ENCODE results near the gene COQ4.

DNA sequence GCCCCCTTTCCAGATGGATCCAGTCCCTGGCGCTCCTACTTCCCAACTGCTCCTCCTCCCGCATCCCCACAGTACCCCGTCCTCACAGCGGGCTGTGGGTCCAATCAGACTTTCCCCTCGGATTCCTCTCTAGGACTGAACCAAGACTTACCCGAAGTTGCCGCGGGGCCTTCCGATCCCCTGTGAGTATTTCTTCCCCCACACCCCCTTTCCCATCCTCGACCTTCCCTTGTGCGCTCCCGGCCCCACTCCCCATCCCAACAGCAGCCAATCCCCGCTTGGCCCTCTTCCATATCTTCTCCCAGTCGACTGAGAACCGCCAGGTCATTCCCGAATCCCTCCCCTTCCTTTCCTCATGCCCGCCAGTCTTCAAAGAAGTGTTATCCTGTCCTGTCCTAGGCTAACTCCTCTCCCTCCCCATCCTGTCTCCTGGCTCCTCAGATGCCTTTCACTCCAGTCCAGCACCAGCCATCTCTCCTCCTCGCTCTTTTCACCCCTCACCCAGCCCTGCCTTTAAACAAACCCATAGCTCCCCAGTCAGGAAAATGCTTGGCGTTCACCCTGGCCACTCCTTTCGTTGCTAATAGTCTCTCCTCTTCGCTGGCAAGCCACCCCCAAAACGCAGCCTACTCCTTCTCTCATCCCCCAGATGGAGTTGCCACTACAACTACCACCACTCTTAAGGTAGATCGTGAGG lies 45.9 kb upstream of the COQ4 start:
- TF ChIP-seq POLR2A (IDR thresholded peaks at IDR 0.05; ENCODE audit: low read depth, low read length) (no peak), POLR2AphosphoS5 (IDR thresholded peaks at IDR 0.05; ENCODE audit: low read depth, low read length) (no peak)

Measured in GM12892 (cell line).